NK-92 (cell line): ENCODE data around the gene ADK.

Experiments used
- DNase-seq: peaks from one replicate; lab custom pipeline; 2025; ENCODE audit not compliant: unreplicated experiment; lab: John Stamatoyannopoulos, UW

ADK gene

GRCh38 chr10:74718208-74718607, 567.2 kb downstream of the ADK start:
- no peak for DNase-seq

- no peak for DNase-seq
Measured at GRCh38 chr10:74728225-74728624, 577.2 kb downstream of the ADK start.

GRCh38 chr10:74730246-74730645, 579.2 kb downstream of the ADK start:
- DNase-seq = no peak

- no peak for DNase-seq
Measured at GRCh38 chr10:74733612-74734011, 582.6 kb downstream of the ADK start.

- DNase-seq = no peak
Measured at GRCh38 chr10:74736029-74736428, 585.0 kb downstream of the ADK start.

- DNase-seq = no peak
Measured at GRCh38 chr10:74738052-74738451, 587.0 kb downstream of the ADK start.

GRCh38 chr10:74738542-74738941, 587.5 kb downstream of the ADK start:
- no peak for DNase-seq

GRCh38 chr10:74738985-74739567, 588.1 kb downstream of the ADK start:
- DNase-seq = no peak

- DNase-seq = no peak
Measured at GRCh38 chr10:74743401-74743800, 592.4 kb downstream of the ADK start.

GRCh38 chr10:74745449-74745848, 594.4 kb downstream of the ADK start:
- DNase-seq = no peak

- DNase-seq = no peak
Measured at GRCh38 chr10:74746813-74747212, 595.8 kb downstream of the ADK start.

- DNase-seq = no peak
Measured at GRCh38 chr10:74748468-74749031, 597.5 kb downstream of the ADK start.

- no peak for DNase-seq
Measured at GRCh38 chr10:74750848-74751274, 599.8 kb downstream of the ADK start.

- DNase-seq = no peak
Measured at GRCh38 chr10:74752371-74753040, 601.5 kb downstream of the ADK start.

- DNase-seq = no peak
Measured at GRCh38 chr10:74753442-74754211, 602.6 kb downstream of the ADK start.

- no peak for DNase-seq
Measured at GRCh38 chr10:74754381-74754821, 603.4 kb downstream of the ADK start.

- DNase-seq = no peak
Measured at GRCh38 chr10:74755273-74755672, 604.3 kb downstream of the ADK start.
